OCI-LY3 (cell line): ENCODE results near the gene C17orf113.

ENCODE experiments used
- H2AFZ ChIP-seq: fragments of 200-600, 300-600 bp; shearing (Covaris generic); 2 replicates; pipeline ENCODE4 v1.6.0; 2014; ENCODE audit warnings: antibody characterized with exemption, low read depth, low read length
- H3K27ac ChIP-seq: fragments of 200-600, 300-600 bp; sonication (generic); 2 replicates; pipeline ENCODE4 v1.5.1; 2014; ENCODE audit warnings: mild to moderate bottlenecking, low read length, moderate library complexity, mixed read lengths
- H3K27me3 ChIP-seq: fragments of 200-600, 300-600 bp; sonication (generic); 2 replicates; pipeline ENCODE4 v1.6.1; 2014; ENCODE audit warnings: low read depth, low read length, mixed read lengths
- H3K36me3 ChIP-seq: fragments of 200-600, 300-600 bp; sonication (generic); replicated peaks from 2 replicates; pipeline ENCODE3; 2014; ENCODE audit warnings: low read depth, low read length, mixed read lengths
- H3K4me1 ChIP-seq: fragments of 300-600, 200-600 bp; sonication (generic); 2 replicates; pipeline ENCODE4 v1.6.1; 2014; ENCODE audit warnings: low read length, mixed read lengths
- H3K4me2 ChIP-seq: fragments of 200-600, 300-600 bp; sonication (generic); 2 replicates; pipeline ENCODE4 v1.6.1; 2014; ENCODE audit warnings: low read length, mixed read lengths
- H3K4me3 ChIP-seq: fragments of 300-600, 200-600 bp; sonication (generic); 2 replicates; pipeline ENCODE4 v1.5.1; 2014; ENCODE audit warnings: antibody characterized with exemption, mild to moderate bottlenecking, low read length, moderate library complexity
- H3K79me2 ChIP-seq: fragments of 300-600, 200-600 bp; shearing (Covaris generic); 2 replicates; pipeline ENCODE4 v1.6.1; 2014; ENCODE audit warnings: mild to moderate bottlenecking, low read length, mixed read lengths
- H3K9ac ChIP-seq: fragments of 300-600, 200-600 bp; shearing (Covaris generic); 2 replicates; pipeline ENCODE4 v1.6.0; 2014; ENCODE audit warnings: mild to moderate bottlenecking, low read length, moderate library complexity
- H3K9me3 ChIP-seq: fragments of 200-600, 300-600 bp; shearing (Covaris generic); 2 replicates; pipeline ENCODE4 v1.6.1; 2014; ENCODE audit warnings: low read length, mixed read lengths; ENCODE audit not compliant: insufficient read depth
- H4K20me1 ChIP-seq: fragments of 200-600, 300-600 bp; sonication (generic); 2 replicates; pipeline ENCODE4 v1.6.1; 2016; ENCODE audit warnings: low read length, mixed read lengths; ENCODE audit not compliant: insufficient read depth
- EZH2phosphoT487 ChIP-seq: fragments of 200-600 bp; shearing (Covaris generic); IDR thresholded peaks from 2 replicates; pipeline ENCODE4 v1.6.1; 2018; ENCODE audit warnings: antibody characterized with exemption, mixed run types, low read depth
- TF ChIP-seq, protein P1 (sequence below): fragments of 200-600, 300-600 bp; sonication (generic); IDR thresholded peaks from 2 replicates; pipeline ENCODE4 v1.5.1; 2014; ENCODE audit warnings: antibody characterized with exemption, low read length, low read depth

The C17orf113 gene

DNA sequence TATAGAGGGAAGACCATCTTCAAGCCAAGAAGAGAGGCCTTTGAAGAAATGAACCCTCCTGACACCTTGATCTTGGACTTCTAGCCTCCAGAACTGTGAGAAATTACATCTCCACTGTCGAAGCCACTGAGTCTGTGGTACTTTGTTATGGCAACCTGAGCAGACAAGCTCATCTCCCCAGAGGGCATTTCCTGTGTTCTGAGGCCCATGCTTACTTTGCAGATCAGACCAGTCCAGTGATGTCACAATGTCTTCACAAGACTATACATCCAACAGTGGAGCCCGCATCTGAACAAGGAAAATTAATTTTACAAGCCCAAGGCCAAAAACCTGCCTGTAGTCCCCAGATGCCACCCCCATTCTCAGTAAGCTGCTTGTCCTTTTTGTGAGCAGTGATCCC is 14.8 kb upstream of the C17orf113 start:
- H3K4me3 ChIP-seq = no peak overlapping the region
- no peak overlapping the region for H3K9ac ChIP-seq
- peaks cover 28% of the 10 kb centered on the region for H3K4me1 ChIP-seq
- 0 out of 2 replicates have a peak overlapping the region, but pooled peaks have one; percentile 75 for H3K4me2 ChIP-seq
- H4K20me1 ChIP-seq = peaks cover 76% of the 10 kb centered on the region
- H3K27me3 ChIP-seq = no peaks in the 10 kb centered on the region
- TF ChIP-seq EZH2phosphoT487 = no peak
- TF ChIP-seq, protein P1, sequence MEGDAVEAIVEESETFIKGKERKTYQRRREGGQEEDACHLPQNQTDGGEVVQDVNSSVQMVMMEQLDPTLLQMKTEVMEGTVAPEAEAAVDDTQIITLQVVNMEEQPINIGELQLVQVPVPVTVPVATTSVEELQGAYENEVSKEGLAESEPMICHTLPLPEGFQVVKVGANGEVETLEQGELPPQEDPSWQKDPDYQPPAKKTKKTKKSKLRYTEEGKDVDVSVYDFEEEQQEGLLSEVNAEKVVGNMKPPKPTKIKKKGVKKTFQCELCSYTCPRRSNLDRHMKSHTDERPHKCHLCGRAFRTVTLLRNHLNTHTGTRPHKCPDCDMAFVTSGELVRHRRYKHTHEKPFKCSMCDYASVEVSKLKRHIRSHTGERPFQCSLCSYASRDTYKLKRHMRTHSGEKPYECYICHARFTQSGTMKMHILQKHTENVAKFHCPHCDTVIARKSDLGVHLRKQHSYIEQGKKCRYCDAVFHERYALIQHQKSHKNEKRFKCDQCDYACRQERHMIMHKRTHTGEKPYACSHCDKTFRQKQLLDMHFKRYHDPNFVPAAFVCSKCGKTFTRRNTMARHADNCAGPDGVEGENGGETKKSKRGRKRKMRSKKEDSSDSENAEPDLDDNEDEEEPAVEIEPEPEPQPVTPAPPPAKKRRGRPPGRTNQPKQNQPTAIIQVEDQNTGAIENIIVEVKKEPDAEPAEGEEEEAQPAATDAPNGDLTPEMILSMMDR = no peak
- no peak overlapping the region for H3K27ac ChIP-seq
- no peaks in the 10 kb centered on the region for H3K9me3 ChIP-seq
- no peak overlapping the region for H2AFZ ChIP-seq
- peaks cover 43% of the 10 kb centered on the region for H3K36me3 ChIP-seq
- H3K79me2 ChIP-seq = peaks cover 76% of the 10 kb centered on the region

DNA sequence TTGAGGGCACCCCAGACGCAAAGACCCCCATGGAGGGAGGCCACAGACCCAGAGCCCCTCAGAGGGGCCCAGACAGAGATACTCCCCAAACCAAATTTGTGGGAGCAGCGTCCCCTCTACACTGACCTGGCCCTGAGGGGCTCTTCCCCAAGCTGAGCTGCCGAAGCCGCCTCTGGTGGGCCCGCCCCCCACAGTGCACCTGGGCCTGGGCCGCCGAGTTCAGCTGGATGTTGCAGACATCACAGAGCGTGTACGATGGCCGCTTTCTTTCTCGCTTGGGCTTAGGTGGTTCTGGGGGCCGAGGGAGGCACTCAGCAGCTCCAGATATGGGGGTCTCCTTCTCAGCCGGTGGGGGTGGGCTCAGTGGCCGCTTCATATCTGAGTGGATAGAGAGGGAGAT is 12.3 kb upstream of the C17orf113 start:
- Histone ChIP-seq H3K4me2 (no peak overlapping the region), H3K9me3 (no peaks in the 10 kb centered on the region), H3K4me1 (peaks cover 28% of the 10 kb centered on the region), H4K20me1 (peaks cover 55% of the 10 kb centered on the region), H3K4me3 (no peak overlapping the region), H3K27ac (no peak overlapping the region), H3K9ac (no peak overlapping the region), H3K36me3 (peaks cover 65% of the 10 kb centered on the region), H3K27me3 (no peaks in the 10 kb centered on the region), H2AFZ (no peak overlapping the region), H3K79me2 (peaks cover 60% of the 10 kb centered on the region)
- no peak for TF ChIP-seq EZH2phosphoT487
- TF ChIP-seq, protein P1 = no peak

DNA sequence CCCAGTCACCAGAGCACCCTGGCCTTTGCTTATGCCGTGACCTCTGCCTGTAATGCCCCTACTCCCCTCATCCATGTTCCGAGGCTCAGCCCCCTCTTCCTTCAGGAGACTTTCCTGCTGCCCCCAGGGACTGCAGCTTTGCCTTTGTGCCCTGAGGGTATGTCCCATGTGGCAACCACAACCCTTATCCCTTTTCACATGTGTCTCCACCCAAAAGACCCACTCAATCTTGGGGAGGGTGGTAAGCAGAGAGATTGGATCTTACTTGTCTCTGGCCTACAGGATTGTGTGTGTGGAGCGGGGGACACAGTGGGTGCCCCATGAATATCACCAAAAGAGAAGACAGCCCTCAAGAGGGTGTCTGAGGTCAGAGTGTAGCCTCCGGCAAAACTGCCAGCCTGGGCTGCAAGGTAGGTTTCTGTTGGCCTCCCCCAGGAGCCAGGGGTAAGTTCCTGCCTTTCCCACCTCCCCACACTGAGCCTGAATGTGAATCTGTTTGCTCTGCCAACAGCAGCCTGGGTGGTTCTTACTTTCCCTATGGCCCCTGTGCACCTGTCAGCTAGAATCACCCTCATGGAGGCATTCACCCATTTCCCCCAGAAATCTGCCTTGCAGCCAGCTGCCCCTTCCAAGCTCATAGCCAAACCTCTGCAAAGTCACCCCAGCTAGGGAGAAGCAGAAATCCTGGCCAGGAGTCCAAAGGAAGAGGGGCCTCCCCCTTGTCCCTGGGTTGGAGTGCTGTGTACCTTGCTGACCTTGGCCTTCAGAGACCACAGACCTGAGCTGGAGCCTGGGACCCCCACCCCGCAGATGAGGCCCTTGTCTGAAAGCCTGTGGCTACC is 11.5 kb upstream of the C17orf113 start:
- Histone ChIP-seq H3K36me3 (peaks cover 71% of the 10 kb centered on the region), H3K79me2 (peaks cover 51% of the 10 kb centered on the region), H4K20me1 (peaks cover 47% of the 10 kb centered on the region), H3K27ac (no peak overlapping the region), H3K4me3 (no peak overlapping the region), H3K4me1 (peaks cover 34% of the 10 kb centered on the region), H3K27me3 (no peaks in the 10 kb centered on the region), H3K4me2 (no peak overlapping the region), H2AFZ (no peak overlapping the region), H3K9ac (no peak overlapping the region), H3K9me3 (peaks cover 6% of the 10 kb centered on the region; the same call in 1 of the 2 replicates)
- TF ChIP-seq, protein P1 = no peak
- no peak for TF ChIP-seq EZH2phosphoT487

DNA sequence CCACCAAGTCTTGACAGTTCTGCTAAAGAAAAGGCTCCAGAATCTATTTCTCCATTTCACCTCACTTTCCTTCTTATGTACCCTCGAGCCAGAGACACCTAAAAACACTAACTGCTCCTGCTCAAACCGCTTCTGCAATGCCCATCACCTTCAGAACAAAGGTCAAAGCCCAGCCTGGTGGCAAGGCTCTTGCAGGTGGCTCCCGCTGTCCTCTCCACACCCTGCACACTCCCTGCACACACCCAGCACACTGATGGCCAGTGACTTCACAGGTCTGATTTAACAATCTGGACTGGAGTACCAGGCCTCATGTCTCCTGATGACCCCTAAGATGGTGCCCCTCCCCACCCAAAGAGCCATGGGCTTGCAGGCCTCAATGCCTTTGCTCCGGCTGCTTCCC is 9.8 kb upstream of the C17orf113 start:
- Histone ChIP-seq H2AFZ (no peak overlapping the region), H3K4me2 (no peak overlapping the region), H3K4me3 (no peak overlapping the region), H3K4me1 (peaks cover 34% of the 10 kb centered on the region), H4K20me1 (peaks cover 45% of the 10 kb centered on the region), H3K79me2 (peaks cover 35% of the 10 kb centered on the region), H3K27ac (no peak overlapping the region), H3K27me3 (no peaks in the 10 kb centered on the region), H3K9me3 (peaks cover 6% of the 10 kb centered on the region; the same call in 1 of the 2 replicates), H3K36me3 (peaks cover 76% of the 10 kb centered on the region), H3K9ac (no peak overlapping the region)
- TF ChIP-seq, protein P1 = no peak
- TF ChIP-seq EZH2phosphoT487 = no peak
